Dedifferentiated amniotic fluid mesenchymal stem cell (primary cell): ENCODE results near the gene ZNF491.
"Not testable (repeated sequence)": the region's sequence is repeated elsewhere in the genome, so short reads cannot be mapped to it uniquely, and the experiment has no call there.

Experiments
- DNase-seq: peaks from one replicate; pipeline ENCODE4 v3.0.0-alpha.2; 2016; ENCODE audit errors: extremely low spot score

Gene ZNF491

DNA sequence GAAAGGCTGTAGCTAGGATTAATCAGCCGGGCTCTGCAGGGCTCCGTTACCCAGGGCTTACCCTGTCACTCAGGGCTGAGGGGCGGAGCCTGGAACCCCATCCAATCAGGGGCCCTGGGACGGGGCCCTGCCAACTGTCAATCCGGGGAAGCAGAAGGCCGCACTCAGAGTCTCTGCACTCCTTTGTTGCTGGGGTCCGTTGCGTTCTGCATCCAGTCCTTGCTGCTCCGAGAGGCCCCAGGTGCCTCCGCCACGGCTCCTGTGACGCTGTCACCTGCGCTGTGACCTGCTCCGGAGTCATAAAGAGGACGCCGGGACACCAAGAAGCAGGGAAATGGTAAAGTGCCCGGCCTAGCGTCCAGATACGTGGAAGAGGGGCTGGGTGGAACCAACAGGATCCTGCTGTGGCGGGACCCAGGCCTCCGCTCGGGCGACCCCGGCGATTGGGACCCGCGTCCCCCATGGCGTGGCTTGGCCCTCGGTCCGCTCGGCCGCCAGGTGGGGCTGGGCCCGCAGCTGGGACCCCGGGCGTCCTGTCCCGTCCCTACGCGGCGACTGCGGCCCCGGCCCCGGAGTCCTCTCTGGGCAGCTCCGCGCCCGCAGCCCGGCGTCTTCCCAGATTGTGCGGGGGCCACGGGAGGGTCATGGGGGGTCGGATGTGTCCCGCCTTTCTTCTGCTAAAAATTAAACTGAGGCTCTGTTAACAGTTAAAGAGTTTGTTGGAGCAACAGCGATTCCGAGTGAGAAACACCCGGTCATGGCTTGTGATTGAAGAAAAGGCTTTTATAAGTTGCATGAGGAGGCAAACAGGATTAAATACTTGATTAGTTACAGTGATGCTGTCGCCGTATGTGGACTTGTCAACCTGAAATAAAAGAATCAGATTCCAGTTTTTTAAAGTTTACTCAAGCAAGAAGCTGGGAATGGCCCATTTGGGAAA, at the start of gene ZNF491:
Gene ZNF491, plus strand, starts transcription at position 133 of the 940 bp plus-strand sequence. CDS start 7,431 bp downstream, outside the sequence.
- peak; percentile 90 for DNase-seq

- DNase-seq = no peak
Measured at GRCh38 chr19:11749751-11750150, 48.6 kb upstream of the ZNF491 start.

DNA sequence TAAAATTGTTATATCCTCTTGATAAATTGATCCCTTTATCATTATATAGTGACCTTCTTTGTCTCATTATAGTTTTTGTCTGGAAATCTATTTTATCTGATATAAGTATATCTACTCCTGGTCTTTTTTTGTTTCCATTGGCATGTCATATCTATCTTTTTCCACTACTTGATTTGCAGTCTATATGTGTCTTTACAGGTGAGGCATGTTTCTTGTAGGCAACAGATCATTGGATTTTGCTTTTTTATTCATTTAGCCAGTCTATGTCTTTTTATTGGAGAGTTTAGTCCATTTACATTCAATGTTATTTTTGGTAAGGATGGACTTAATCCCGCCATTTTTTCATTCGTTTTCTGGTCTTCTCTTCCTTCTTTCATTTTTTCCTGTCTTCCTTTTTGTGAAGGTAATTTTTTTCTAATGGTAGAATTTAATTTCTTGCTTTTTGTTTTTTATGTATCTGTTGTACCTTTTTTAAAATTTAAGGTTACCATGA, 46.0 kb upstream of the ZNF491 start:
- no peak for DNase-seq

GRCh38 chr19:11754663-11755062, 43.7 kb upstream of the ZNF491 start:
- DNase-seq = no peak

DNA sequence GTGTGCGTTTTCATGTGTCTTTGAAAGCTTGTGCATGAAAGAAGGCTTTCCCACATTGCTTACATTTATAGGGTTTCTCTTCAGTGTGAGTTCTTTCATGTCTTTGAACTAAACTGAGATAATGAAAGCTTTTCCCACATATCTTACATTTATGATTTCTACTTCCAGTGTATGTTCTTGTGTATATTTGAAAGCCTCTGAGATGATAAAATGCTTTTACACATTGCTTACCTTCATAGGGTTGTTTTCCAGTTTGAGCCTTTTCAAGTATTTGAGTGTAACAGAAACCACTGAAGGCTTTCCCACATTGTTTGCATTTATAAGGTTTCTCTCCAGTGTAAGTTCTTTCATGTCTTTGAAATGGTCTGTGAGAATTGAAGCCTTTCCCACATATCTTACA, 41.4 kb upstream of the ZNF491 start:
- no peak for DNase-seq

DNA sequence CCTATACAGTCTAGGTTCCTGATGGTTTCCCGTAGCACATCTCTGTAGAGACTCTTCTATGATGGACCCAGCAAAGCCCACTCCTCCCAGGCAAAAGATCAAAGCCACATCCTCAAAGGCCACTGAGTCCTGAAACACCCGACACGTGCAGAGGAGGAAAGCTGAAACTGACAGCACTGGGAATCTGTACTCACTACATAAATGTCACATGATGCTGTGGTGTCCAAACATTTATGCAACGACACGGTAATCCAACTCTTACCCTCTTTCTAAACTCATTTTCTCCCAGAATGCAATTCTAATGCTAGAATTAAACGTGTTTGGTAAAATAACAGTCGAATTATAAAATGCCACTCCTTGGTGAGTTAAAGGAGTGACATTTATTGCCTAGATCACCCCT, 38.5 kb upstream of the ZNF491 start:
- DNase-seq = no peak

GRCh38 chr19:11763117-11763516, 35.2 kb upstream of the ZNF491 start:
- DNase-seq = no peak

- no peak for DNase-seq
Measured at GRCh38 chr19:11763611-11764010, 34.7 kb upstream of the ZNF491 start.

DNA sequence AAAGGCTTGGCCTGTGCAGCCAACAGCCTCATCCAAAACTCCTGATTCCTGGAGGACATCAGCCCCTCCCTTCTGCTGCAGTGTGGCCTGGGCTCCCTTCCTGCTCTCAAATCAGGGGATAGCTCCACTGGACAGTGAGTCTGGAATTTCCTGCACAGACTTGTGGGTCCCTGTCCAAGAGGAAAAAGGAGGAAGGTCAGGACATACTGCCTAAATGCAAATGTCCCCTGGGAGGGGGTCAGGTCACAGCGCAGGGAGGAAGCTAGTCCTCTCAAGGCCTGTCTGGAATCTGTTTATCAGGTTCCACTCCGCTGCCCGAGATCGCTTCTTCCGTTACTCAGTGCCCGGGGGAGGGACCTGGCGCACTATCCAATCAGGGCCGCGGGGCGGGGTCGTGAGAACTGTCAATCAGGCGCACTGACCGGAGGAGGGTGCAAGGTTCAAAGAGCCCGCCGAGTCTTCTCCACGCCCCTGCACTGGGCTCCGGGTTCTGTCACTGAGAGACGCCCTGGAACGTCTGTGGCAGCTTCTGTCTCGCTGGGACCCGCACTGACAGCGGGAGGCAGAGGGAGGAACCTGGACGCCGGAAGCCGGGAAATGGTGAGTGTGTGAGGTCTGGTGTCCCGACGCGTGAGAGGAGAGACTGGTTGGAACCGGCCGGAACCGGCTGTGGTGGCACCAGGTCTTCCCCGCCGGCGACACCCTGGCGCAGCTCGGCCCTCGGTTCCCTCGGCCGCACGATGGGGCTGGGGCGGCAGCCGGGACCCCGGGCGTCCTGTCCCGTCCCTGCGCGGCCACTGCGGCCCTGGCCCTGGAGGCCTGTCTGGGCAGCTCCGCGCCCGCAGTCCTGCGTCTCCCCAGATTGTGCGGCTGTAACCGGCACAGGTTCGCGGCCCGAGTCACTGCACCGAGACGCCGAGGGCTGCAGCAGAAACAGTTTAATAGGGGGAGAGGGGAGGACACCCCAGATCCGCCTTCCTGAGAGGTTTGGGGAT, 31.4 kb upstream of the ZNF491 start, which contains the start of gene ZNF441:
Gene ZNF441, plus strand, starts transcription at position 404 of the 995 bp plus-strand sequence. Its CDS starts 194 bp downstream, at position 598.
- peak; percentile 93 for DNase-seq

DNA sequence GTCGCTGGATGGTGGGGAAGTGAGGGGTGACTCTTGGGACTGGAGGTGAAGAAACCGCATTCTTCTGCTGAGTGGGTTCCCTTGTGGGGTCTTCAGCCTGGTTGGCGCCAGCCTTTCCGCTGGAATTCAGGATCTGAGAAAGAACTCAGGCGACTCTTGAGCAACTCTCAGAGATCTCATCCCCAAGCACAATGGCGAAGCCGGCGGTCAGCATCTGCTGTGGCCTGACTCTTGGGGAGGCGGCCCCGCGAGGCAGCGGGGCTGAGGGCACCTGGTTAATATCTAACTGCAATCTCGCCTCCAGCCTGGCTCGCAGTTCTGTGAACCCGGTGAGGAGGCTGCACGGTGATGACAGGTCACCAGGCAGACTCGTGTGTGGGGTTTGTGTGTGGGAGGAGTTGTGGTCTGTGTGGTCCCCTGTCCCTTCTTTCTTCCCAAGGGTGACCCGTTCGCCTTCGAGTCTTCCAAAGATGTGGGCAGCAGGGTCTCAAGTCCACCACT, 30.6 kb upstream of the ZNF491 start:
- DNase-seq = no peak

- DNase-seq = no peak
Measured at GRCh38 chr19:11769995-11770394, 28.3 kb upstream of the ZNF491 start.

DNA sequence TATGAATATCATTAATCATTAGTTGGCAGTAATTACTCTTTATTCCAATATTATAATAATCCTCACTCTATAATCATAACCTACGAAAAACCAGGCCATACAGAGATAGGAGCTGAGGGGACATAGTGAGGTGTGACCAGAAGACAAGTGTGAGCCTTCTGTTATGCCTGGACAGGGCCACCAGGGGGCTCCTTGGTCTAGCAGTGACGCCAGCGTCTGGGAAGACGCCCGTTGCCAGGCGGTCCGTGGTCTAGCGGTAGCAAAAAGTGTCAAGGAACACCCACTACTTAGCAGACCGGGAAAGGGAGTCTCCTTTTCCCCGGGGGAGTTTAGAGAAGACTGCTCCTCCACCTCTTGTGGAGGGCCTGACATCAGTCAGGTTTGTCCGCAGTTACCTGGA, 26.8 kb upstream of the ZNF491 start:
- not testable (repeated sequence) for DNase-seq

- DNase-seq = not testable (repeated sequence)
Measured at GRCh38 chr19:11776669-11777068, 21.7 kb upstream of the ZNF491 start.

DNA sequence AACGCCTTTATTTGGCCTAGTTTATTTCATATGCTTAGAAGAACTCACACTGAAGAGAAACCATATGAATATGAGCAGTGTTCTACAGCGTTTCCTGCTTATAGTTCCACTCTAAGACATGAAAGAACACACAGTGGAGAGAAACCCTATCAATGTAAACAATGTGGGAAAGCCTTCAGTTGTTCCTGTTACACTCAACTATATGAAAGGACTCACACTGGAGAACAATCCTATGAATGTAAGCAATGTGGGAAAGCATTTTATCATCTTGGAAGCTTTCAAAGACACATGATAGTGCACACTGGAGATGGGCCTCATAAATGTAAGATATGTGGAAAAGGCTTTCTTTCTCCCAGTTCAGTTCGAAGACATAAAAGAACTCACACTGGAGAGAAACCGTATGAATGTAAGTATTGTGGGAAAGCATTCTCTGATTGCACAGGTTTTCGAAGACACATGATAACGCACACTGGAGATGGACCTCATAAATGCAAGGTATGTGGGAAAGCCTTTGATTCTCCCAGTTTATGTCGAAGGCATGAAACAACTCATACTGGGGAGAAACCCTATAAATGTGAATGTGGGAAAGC, 17.8 kb upstream of the ZNF491 start:
- DNase-seq = no peak

DNA sequence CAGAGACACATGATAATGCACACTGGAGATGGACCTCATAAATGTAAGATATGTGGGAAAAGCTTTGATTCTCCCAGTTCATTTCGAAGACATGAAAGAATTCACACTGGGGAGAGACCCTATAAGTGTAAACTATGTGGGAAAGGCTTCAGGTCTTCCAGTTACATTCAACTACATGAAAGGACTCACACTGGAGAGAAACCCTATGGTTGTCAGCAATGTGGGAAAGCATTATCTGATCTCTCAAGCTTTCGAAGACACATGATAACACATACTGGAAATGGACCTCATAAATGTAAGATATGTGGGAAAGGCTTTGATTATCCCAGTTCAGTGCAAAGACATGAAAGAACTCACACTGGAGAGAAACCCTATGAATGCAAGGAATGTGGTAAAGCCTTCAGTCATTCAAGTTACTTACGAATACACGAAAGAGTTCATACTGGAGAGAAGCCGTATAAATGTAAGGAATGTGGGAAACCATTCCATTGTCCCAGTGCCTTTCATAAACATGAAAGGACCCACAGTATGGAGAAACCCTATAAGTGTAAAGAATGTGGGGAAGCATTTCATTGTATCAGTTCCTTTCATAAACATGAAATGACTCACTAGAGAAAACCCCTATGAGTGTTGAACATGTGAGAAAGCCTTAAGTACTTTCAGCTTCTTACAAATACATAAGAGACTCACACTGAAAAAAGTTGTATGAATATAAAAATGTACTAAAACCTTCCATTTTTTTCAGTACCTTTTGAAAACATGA, 16.8 kb upstream of the ZNF491 start:
- DNase-seq = no peak

DNA sequence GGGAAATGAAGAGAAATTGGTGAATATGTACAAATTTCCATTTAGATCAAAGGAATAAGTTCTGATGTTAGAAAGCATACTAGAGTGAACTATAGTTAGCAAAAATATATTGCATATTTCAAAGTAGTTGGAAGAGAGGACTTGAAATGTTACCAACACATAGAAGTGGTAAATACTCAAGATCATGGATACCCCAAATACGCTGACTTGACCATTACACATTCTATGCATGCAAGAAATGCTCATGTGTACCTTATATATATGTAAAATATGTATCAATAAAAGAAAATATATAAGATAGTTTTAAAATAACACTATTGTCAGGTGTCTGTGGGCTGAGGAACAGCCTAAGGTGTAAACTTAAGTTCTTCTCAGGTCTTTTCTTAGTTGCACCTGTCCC, 14.6 kb upstream of the ZNF491 start:
- no peak for DNase-seq

DNA sequence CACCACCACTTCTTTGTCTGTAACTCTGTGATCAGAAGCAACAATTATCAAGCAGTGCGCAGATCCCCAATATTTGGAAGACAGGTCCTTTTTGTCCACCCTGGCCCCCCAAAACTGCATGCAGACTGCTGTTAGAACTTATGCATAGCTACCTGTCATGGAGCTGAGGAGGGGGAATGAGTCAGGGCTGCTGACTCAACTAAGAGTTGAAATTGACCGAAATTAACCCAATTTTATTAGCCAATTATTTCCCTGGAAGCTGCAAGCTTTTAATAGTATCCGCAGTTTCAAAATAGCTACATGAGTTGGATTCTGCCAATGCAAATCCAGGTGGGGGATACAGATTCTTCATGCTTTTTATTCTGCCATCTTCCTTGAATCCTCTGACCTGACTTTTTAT, 14.0 kb upstream of the ZNF491 start:
- DNase-seq = no peak

- DNase-seq = no peak
Measured at GRCh38 chr19:11787536-11787935, 10.8 kb upstream of the ZNF491 start.

DNA sequence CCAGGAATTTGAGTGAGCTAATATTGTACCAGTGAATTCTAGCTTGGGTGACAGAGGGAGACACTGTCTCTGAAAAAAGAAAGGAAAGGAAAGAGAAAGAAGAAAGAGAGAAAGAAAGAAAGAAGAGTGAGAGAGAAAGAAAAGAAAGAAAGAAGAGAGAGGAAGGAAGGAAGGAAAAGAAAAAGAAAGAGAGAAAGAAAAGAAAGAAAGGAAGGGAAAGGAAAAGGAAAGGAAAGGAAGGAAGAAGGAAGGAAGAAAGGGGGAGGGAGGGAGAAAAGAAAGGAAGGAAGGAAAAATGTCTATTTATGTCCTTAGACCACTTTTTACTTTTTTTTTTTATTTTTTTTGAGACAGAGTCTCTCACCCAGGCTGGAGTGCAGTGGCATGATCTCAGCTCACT, 5.4 kb upstream of the ZNF491 start:
- no peak for DNase-seq

DNA sequence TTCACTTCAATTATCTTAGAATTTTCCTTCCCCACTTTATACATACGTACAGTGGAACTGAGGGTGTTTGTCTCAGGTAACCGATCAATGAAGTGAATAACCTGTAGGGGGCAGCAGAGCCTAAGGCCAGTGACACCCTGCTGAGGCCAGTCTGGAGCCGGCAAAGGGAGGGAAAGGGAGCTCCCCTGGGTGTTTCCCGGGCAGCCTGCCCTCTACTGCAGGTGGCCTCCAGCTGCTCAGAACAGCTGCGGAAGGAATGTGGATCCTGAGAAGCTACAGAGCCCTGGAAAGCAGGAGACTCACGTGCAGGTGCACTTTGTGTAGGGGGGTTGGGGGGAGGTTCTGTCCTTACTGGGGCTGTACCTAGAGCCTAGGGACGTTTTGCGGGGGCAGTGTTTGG, 832 bp upstream of the ZNF491 start:
- DNase-seq = peak; percentile 80
